Cardiac muscle cell (in vitro differentiated cells and primary cell): ENCODE results near the gene N4BP2L2. TPM values are rescaled to one million over a fixed set of nuclear protein-coding genes. Genes with fewer than 3 reads are reported as not detected.

Experiments used
- DNase-seq, 2 donors: peaks; one replicate each; pipeline versions ENCODE4 v3.0.0 to v3.0.0-alpha.2; 2010 to 2017; ENCODE audit warnings: low read depth in 1 of 2, low spot score in 1 of 2
- H3K27ac ChIP-seq: fragments of 200-600 bp; sonication (generic); 2 replicates; pipeline ENCODE4 v1.5.1; 2016
- H3K27me3 ChIP-seq: fragments of 200-600 bp; sonication (generic); 2 replicates; pipeline ENCODE4 v1.6.0; 2016; ENCODE audit warnings: control low read depth
- H3K36me3 ChIP-seq: fragments of 200-600 bp; sonication (generic); 2 replicates; pipeline ENCODE4 v1.5.1; 2016; ENCODE audit warnings: control low read depth
- H3K4me1 ChIP-seq: fragments of 200-600 bp; sonication (generic); 2 replicates; pipeline ENCODE4 v1.8.1; 2017; ENCODE audit warnings: low read depth, mild to moderate bottlenecking, mixed run types
- H3K4me3 ChIP-seq: fragments of 200-600 bp; sonication (generic); 2 replicates; pipeline ENCODE4 v1.5.1; 2016; ENCODE audit warnings: mild to moderate bottlenecking
- H3K9me3 ChIP-seq: fragments of 200-600 bp; sonication (generic); 2 replicates; pipeline ENCODE4 v1.5.1; 2017; ENCODE audit warnings: low read depth, mild to moderate bottlenecking, control low read depth
- CTCF ChIP-seq: IDR thresholded peaks from 2 replicates; pipeline ENCODE4 v1.5.1; 2012; ENCODE audit warnings: low read depth, mild to moderate bottlenecking, low read length
- polyA plus RNA-seq: library from polyadenylated mRNA; unstranded; fragments of >200 nt; fragmentation: Nextera tagmentation; extraction: Ambion mirVana; gene quantifications from 2 replicates; pipeline ENCODE4 v1.2.1, GENCODE V29; 2016
- total RNA-seq: library from RNA; depleted of rRNA; stranded (reverse); fragments of >200 nt; gene quantifications from 2 replicates; pipeline ENCODE4 v1.2.3, GENCODE V29; 2016

Gene N4BP2L2
- total and polyA plus RNA-seq, 2 experiments from 2014 or later, result 96.8 to 137 TPM

GRCh38 chr13:32383836-32384618 is 154.6 kb downstream of the N4BP2L2 start:
- H3K9me3 ChIP-seq, result no peaks in the 10 kb centered on the region
- H3K4me3 ChIP-seq, result no peak overlapping the region
- H3K4me1 ChIP-seq, result no peaks in the 10 kb centered on the region
- TF ChIP-seq CTCF, result no peak
- DNase-seq, result no peak
- H3K27ac ChIP-seq, result no peak overlapping the region
- no peaks in the 10 kb centered on the region for H3K27me3 ChIP-seq
- no peaks in the 10 kb centered on the region for H3K36me3 ChIP-seq

Other genes starting within 250 kb of the N4BP2L2 start
- not detected in 2 replicates for gene ZAR1L, start 223.4 kb downstream of the N4BP2L2 start, total RNA-seq
- not detected in 2 replicates for gene ZAR1L, start 223.4 kb downstream of the N4BP2L2 start, polyA plus RNA-seq
- gene BRCA2, start 223.3 kb downstream of the N4BP2L2 start, total RNA-seq, result 1.8 and 5.2 TPM in 2 replicates
- gene BRCA2, start 223.3 kb downstream of the N4BP2L2 start, polyA plus RNA-seq, result 3.3 and 3.6 TPM in 2 replicates
- 2.9 and 8.9 TPM in 2 replicates for gene N4BP2L1, start 110.7 kb downstream of the N4BP2L2 start, total RNA-seq
- 2.0 and 8.7 TPM in 2 replicates for gene N4BP2L1, start 110.7 kb downstream of the N4BP2L2 start, polyA plus RNA-seq
- gene PDS5B, start 47.7 kb upstream of the N4BP2L2 start, total RNA-seq, result 17.9 and 26.2 TPM in 2 replicates
- 18.4 and 27.3 TPM in 2 replicates for gene PDS5B, start 47.7 kb upstream of the N4BP2L2 start, polyA plus RNA-seq